ENCODE results near the gene RPL31. TPM values are rescaled to one million over a fixed set of nuclear protein-coding genes. Genes with fewer than 3 reads are reported as not detected.

Gene RPL31
- total RNA-seq, 2 experiments from 2014 or later, result 1,667 to 1,859 TPM

DNA sequence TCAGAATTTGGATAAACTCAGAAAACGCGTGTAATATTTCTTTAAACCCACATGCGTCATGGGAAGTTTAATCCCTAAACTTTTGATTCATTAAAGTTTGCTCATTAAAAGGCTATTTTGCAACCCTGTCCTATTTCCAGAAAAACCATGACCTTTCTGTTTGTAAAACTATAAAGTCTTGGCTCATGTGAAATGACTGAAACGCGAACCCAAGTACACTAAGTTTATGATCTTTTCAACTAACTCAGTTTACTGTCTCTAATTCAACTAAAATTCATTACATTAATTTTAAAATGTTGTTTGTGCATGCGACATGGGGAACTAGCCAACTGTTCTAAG is 3.9 kb upstream of the RPL31 start:
- Mint-ChIP-seq H3K27me3 (no peaks in the 10 kb centered on the region), H3K9me3 (no peaks in the 10 kb centered on the region), H3K4me1 (ENCODE audit: low read depth) (peaks cover 9% of the 10 kb centered on the region), H3K4me3 (no peak overlapping the region), H3K27ac (no peak overlapping the region), H3K36me3 (ENCODE audit: low read depth) (peaks cover 19% of the 10 kb centered on the region)
- ATAC-seq (no peak), DNase-seq (no peak)
- ChIA-PET CTCF (interaction anchor here (1.3 to 1.4 kb wide), 2 partner anchors 207 to 388 kb away, joined by 3 read pairs; no protein-coding TSS in a partner anchor), POLR2A (interaction anchor here (0.8 kb wide), 1 partner anchor 11 kb away, joined by 3 read pairs; no protein-coding TSS in a partner anchor)
- intact Hi-C loops (cut with micrococcal nuclease), result no loop called here
- TF ChIP-seq, protein P1, sequence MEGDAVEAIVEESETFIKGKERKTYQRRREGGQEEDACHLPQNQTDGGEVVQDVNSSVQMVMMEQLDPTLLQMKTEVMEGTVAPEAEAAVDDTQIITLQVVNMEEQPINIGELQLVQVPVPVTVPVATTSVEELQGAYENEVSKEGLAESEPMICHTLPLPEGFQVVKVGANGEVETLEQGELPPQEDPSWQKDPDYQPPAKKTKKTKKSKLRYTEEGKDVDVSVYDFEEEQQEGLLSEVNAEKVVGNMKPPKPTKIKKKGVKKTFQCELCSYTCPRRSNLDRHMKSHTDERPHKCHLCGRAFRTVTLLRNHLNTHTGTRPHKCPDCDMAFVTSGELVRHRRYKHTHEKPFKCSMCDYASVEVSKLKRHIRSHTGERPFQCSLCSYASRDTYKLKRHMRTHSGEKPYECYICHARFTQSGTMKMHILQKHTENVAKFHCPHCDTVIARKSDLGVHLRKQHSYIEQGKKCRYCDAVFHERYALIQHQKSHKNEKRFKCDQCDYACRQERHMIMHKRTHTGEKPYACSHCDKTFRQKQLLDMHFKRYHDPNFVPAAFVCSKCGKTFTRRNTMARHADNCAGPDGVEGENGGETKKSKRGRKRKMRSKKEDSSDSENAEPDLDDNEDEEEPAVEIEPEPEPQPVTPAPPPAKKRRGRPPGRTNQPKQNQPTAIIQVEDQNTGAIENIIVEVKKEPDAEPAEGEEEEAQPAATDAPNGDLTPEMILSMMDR (IDR thresholded peaks at IDR 0.05), result no peak

DNA sequence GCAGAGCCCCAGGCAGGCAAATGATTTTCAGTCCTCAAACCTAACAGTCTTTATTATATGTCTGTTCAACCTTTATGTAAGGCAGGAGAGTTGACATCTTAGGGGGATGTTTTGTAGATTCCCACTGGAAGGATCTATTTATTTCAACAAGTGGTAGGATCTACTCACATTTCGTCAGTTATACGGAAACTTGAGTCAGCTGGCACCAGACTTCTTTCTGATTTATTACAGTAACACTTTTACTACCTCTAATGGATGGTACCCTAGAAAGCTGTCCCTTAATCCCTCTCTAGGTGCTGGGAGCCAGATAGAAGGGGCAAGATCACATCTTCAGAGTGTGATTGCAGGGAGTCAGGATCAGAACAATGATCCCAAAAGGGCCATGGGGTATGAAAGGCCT is 2.1 kb upstream of the RPL31 start:
- H3K4me1 Mint-ChIP-seq (ENCODE audit: low read depth), result peaks cover 25% of the 10 kb centered on the region
- CTCF ChIA-PET, result interaction anchor here (1.4 kb wide), 2 partner anchors 14 to 392 kb away, joined by 3 to 5 read pairs; no protein-coding TSS in a partner anchor
- no peak for ATAC-seq

DNA sequence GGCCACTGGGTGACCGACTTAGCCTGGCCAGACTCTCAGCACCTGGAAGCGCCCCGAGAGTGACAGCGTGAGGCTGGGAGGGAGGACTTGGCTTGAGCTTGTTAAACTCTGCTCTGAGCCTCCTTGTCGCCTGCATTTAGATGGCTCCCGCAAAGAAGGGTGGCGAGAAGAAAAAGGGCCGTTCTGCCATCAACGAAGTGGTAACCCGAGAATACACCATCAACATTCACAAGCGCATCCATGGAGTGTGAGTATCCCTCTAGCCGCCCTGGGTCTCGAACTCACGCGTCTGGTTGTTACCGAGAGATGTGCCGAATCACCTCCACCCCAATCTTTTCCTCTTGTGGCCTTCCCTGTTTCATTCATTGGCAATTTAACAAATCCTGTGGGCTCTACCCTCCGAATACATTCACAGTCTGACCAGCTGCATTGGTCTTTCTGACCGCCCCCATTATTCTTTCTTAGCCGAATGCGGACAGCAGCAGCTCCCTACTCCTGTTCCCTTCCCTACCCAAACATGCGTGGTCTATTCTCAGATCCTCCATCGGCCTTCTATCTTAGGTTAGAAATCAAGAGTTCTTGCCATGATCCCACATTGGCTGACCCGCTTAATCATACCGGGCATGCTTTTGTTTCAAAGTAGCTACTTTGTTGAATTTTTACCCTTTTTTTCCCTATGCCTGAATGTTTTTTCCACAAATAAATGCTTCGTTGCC is 631 bp downstream of the RPL31 start:
- Mint-ChIP-seq H3K9me3 (no peaks in the 10 kb centered on the region), H3K4me1 (ENCODE audit: low read depth) (peaks cover 53% of the 10 kb centered on the region), H3K27ac (peak overlapping the region; percentile 98), H3K36me3 (ENCODE audit: low read depth) (peaks cover 62% of the 10 kb centered on the region), H3K27me3 (no peaks in the 10 kb centered on the region), H3K4me3 (peak overlapping the region; percentile 97)
- ATAC-seq, result no peak
- TF ChIP-seq, protein P1 (IDR thresholded peaks at IDR 0.05), result no peak
- peak; percentile 30 for DNase-seq
- intact Hi-C loops (cut with micrococcal nuclease), result no loop called here
- ChIA-PET POLR2A (interaction anchor here (0.7 to 3.7 kb wide), 8 partner anchors 10 to 440 kb away, joined by 3 to 17 read pairs (median 8); partner anchors contain the start of genes CNOT11, PDCL3 and RNF149), CTCF (interaction anchor here (0.7 to 2.2 kb wide), 3 partner anchors 10 to 396 kb away, joined by 3 to 14 read pairs (median 3); partner anchors contain the start of gene CNOT11)

More for the DNA sequence above, 2.1 kb upstream of the RPL31 start:
- POLR2A ChIA-PET, result no interaction called here
- TF ChIP-seq, protein P1 (IDR thresholded peaks at IDR 0.05), result no peak
- Mint-ChIP-seq H3K36me3 (ENCODE audit: low read depth) (peaks cover 37% of the 10 kb centered on the region), H3K27me3 (no peaks in the 10 kb centered on the region), H3K9me3 (no peaks in the 10 kb centered on the region), H3K4me3 (no peak overlapping the region), H3K27ac (no peak overlapping the region)
- intact Hi-C loops (cut with micrococcal nuclease), result no loop called here
- DNase-seq, result no peak

DNA sequence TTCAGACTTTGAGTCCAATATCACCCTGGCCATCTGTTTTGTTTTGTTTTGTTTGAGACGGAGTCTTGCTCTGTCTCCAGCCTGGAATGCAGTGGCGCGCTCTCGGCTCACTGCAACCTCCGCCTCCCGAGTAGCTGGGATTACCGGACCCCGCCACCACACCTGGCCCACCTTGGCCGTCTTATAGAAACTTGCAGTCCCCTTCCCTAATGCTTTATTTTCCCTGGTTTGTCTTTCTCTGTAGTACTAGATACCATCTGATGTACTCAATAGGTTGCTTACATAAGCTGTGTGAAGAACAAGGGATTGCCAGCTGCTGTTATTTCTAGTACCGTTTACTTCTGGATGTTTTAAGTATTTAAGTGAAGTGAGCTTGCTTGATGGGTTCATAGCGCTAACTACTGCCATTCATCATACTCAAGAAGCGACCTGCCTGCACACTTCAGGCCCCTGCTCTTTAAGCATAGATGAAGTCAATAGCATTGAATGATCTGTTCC is 1.2 kb downstream of the RPL31 start:
- H3K36me3 Mint-ChIP-seq (ENCODE audit: low read depth), result peaks cover 67% of the 10 kb centered on the region
- intact Hi-C loops (cut with micrococcal nuclease), result no loop called here
- POLR2A ChIA-PET, result interaction anchor here (0.7 to 3.7 kb wide), 10 partner anchors 9 to 441 kb away, joined by 3 to 17 read pairs (median 6); partner anchors contain the start of genes CNOT11, PDCL3, RNF149 and TBC1D8
- ATAC-seq, result no peak
- no peak for DNase-seq
- H3K9me3 Mint-ChIP-seq, result no peaks in the 10 kb centered on the region
- TF ChIP-seq, protein P1 (IDR thresholded peaks at IDR 0.05), result no peak
- H3K27me3 Mint-ChIP-seq, result no peaks in the 10 kb centered on the region
- H3K4me3 Mint-ChIP-seq, result peak overlapping the region; percentile 97
- H3K27ac Mint-ChIP-seq, result peak overlapping the region; percentile 98
- peaks cover 57% of the 10 kb centered on the region for H3K4me1 Mint-ChIP-seq (ENCODE audit: low read depth)
- CTCF ChIA-PET, result interaction anchor here (0.7 to 2.2 kb wide), 2 partner anchors 10 to 249 kb away, joined by 3 to 14 read pairs; partner anchors contain the start of gene CNOT11
